ENCODE measurements around the gene TMX2.

DNA sequence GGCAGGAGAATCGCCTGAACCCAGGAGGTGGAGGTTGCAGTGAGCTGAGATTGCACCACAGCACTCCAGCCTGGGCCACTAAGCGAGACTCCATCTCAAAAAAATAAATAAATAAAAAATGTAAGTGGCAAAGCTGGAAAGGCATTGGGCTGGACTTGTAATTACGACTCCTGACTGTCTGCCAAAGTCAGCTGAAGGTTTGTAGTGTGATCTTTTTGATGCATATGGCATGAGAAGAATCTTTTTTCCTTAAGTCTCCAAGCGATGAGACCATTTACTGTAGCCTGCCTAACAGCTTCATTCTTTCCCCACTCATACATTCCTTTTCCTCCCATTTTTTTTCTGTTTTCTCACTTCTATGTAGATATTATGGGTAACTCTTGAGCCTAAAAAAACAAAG is 74.0 kb downstream of the TMX2 start:
- TF ChIP-seq, protein P1, sequence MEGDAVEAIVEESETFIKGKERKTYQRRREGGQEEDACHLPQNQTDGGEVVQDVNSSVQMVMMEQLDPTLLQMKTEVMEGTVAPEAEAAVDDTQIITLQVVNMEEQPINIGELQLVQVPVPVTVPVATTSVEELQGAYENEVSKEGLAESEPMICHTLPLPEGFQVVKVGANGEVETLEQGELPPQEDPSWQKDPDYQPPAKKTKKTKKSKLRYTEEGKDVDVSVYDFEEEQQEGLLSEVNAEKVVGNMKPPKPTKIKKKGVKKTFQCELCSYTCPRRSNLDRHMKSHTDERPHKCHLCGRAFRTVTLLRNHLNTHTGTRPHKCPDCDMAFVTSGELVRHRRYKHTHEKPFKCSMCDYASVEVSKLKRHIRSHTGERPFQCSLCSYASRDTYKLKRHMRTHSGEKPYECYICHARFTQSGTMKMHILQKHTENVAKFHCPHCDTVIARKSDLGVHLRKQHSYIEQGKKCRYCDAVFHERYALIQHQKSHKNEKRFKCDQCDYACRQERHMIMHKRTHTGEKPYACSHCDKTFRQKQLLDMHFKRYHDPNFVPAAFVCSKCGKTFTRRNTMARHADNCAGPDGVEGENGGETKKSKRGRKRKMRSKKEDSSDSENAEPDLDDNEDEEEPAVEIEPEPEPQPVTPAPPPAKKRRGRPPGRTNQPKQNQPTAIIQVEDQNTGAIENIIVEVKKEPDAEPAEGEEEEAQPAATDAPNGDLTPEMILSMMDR (IDR thresholded peaks at IDR 0.05) = no peak
- no peak for TF ChIP-seq POLR2A (IDR thresholded peaks at IDR 0.05)
